GM12878 (cell line): ENCODE data around the gene UNK.

Source experiments
- BCL3 ChIP-seq: IDR thresholded peaks from 2 replicates; pipeline ENCODE4 v1.6.1; 2011; ENCODE audit warnings: borderline replicate concordance, low read depth, mild to moderate bottlenecking, moderate library complexity, low read length; ENCODE audit not compliant: insufficient read depth, poor library complexity, severe bottlenecking
- CEBPB ChIP-seq, 2 experiments: fragments of 150-350 bp in 1 of 2; IDR thresholded peaks; 2 replicates each; pipeline ENCODE4 v1.6.1; 2012 to 2014; ENCODE audit warnings: low read depth in 2 of 2, low read length in 2 of 2, borderline replicate concordance in 1 of 2, inconsistent platforms in 1 of 2
- CTCF ChIP-seq, 3 experiments: IDR thresholded peaks in 2 of 3; conservative IDR thresholded peaks in 1 of 3; 2 replicates each; pipeline ENCODE4 v1.5.1; 2011; ENCODE audit warnings: low read depth in 3 of 3, low read length in 3 of 3, mild to moderate bottlenecking in 3 of 3, control low read depth in 2 of 3, moderate library complexity in 2 of 3, inconsistent platforms in 1 of 3, mixed read lengths in 1 of 3; ENCODE audit not compliant: control insufficient read depth in 2 of 3, insufficient read depth in 1 of 3; ENCODE audit errors: extremely low read depth in 1 of 3
- E2F4 ChIP-seq: IDR thresholded peaks from 2 replicates; pipeline ENCODE4 v1.6.1; 2012; ENCODE audit warnings: low read depth, low read length, improper control_type of control experiment
- EZH2 ChIP-seq: IDR thresholded peaks from 2 replicates; pipeline ENCODE4 v1.6.1; 2012; ENCODE audit warnings: low read depth, mild to moderate bottlenecking, control low read depth, inconsistent platforms, low read length, borderline replicate concordance; ENCODE audit not compliant: control insufficient read depth
- GABPA ChIP-seq: IDR thresholded peaks from 2 replicates; pipeline ENCODE4 v1.6.1; 2014; ENCODE audit warnings: antibody characterized with exemption, low read depth, mild to moderate bottlenecking, inconsistent platforms
- HDAC2 ChIP-seq: fragments of 200-600 bp; sonication (generic); IDR thresholded peaks from 2 replicates; pipeline ENCODE4 v1.6.1; 2017
- HDGF ChIP-seq: fragments of 450-650 bp; IDR thresholded peaks from 2 replicates; pipeline ENCODE4 v1.6.1; 2016; ENCODE audit warnings: antibody characterized with exemption
- IRF3 ChIP-seq: fragments of 450-650 bp; IDR thresholded peaks from 2 replicates; pipeline ENCODE4 v1.6.1; 2014; ENCODE audit warnings: mild to moderate bottlenecking
- KDM1A ChIP-seq: fragments of 200-600 bp; sonication (generic); IDR thresholded peaks from 2 replicates; pipeline ENCODE4 v1.6.1; 2016; ENCODE audit warnings: borderline replicate concordance
- NRF1 ChIP-seq: conservative IDR thresholded peaks from 2 replicates; pipeline ENCODE4 v1.6.1; 2011; ENCODE audit warnings: mild to moderate bottlenecking, low read depth, low read length, improper control_type of control experiment
- RAD21 ChIP-seq: IDR thresholded peaks from 2 replicates; pipeline ENCODE4 v1.6.1; 2011; ENCODE audit warnings: mild to moderate bottlenecking, low read depth, low read length, moderate library complexity; ENCODE audit not compliant: insufficient read depth
- SIN3A ChIP-seq: IDR thresholded peaks from 2 replicates; pipeline ENCODE4 v1.6.1; 2012; ENCODE audit warnings: low read depth, low read length, improper control_type of control experiment
- YY1 ChIP-seq: IDR thresholded peaks from 2 replicates; pipeline ENCODE4 v1.6.1; 2011; ENCODE audit warnings: low read depth, mild to moderate bottlenecking, low read length

GRCh38 chr17:75839942-75840798 lies 55.6 kb downstream of the UNK start:
- TF ChIP-seq BCL3 (no peak), NRF1 (no peak), HDAC2 (no peak), CTCF (IDR thresholded peaks at IDR 0.05 in 2 of 3, conservative IDR thresholded peaks at IDR 0.05 in 1 of 3; ENCODE audit: control insufficient read depth in 2 of 3, extremely low read depth in 1 of 3, insufficient read depth in 1 of 3, low read depth in 3 of 3, low read length in 3 of 3) (no peak), SIN3A (no peak), KDM1A (no peak), EZH2 (no peak), YY1 (no peak), IRF3 (no peak), E2F4 (no peak), GABPA (no peak), RAD21 (no peak), HDGF (no peak), CEBPB (IDR thresholded peaks at IDR 0.05; ENCODE audit: borderline replicate concordance in 1 of 2, low read depth in 2 of 2, low read length in 2 of 2) (no peak)
